ENCODE results near the gene MNT.

Gene MNT

DNA sequence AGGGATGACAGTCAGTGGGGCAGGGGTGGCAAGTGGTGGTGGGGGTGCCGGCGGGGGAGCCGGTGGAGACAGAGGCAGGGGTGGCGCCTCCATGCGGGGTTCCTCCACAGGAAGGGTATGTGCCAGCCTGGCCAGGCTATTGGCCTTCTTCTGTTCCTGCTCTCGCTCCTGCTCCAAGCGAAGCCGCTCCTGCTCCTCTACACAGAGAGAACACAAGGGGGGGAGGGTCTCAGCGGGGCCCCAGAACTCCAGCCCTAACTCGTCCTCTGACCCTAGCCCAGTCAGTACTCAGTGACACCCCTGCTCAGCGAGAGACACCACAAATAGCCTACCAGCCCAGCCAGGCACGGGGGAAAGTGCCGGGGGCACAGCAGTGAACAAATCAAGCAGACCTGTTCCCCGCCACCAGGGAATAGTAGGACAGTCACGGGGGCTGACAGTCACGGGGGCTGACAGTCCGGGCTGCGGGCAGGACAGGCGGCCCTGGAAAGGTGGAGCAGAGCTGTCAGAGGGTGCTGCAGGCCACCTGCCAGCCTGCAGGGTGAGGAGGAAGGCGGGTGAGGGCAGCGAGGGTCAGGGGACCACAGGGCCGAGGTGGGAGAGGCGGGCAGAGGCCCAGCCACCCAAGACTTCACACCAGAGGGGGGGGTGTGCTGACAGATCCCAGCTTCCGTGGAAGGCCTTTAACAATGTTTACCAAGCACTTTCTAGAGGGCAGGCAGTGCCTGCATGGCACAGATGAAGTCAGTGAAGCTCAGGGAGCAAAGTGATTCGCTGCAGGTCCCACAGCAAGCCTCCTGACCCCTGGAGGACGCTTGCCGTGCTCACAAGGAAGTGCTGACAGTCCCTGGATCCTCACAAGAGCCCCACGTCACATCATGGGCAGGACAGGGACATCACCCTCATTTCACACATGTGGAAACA lies 5.3 kb downstream of the MNT start:
- Histone ChIP-seq H3K9me3 (ENCODE audit: insufficient read depth, low read length) (no peaks in the 10 kb centered on the region), H3K36me3 (replicated peaks; ENCODE audit: low read depth, low read length) (no peaks in the 10 kb centered on the region), H3K4me1 (ENCODE audit: low read length) (peaks cover 32% of the 10 kb centered on the region), H3K27me3 (ENCODE audit: low read depth, low read length) (no peaks in the 10 kb centered on the region), H3K4me2 (ENCODE audit: low read length) (peak overlapping the region; percentile 82), H3K79me2 (ENCODE audit: low read length) (peaks cover 40% of the 10 kb centered on the region), H3K27ac (ENCODE audit: low read length) (no peak overlapping the region), H4K20me1 (ENCODE audit: insufficient read depth, low read length) (peaks cover 28% of the 10 kb centered on the region), H3K4me3 (ENCODE audit: low read length) (peak overlapping the region; percentile 74; the same call in 1 of the 2 replicates), H2AFZ (ENCODE audit: low read depth, low read length) (no peak overlapping the region), H3K9ac (ENCODE audit: low read length) (peak overlapping the region; percentile 54; the same call in 1 of the 2 replicates)
- TF ChIP-seq EZH2phosphoT487 (IDR thresholded peaks at IDR 0.05; ENCODE audit: low read depth) = no peak
- TF ChIP-seq, protein P1, sequence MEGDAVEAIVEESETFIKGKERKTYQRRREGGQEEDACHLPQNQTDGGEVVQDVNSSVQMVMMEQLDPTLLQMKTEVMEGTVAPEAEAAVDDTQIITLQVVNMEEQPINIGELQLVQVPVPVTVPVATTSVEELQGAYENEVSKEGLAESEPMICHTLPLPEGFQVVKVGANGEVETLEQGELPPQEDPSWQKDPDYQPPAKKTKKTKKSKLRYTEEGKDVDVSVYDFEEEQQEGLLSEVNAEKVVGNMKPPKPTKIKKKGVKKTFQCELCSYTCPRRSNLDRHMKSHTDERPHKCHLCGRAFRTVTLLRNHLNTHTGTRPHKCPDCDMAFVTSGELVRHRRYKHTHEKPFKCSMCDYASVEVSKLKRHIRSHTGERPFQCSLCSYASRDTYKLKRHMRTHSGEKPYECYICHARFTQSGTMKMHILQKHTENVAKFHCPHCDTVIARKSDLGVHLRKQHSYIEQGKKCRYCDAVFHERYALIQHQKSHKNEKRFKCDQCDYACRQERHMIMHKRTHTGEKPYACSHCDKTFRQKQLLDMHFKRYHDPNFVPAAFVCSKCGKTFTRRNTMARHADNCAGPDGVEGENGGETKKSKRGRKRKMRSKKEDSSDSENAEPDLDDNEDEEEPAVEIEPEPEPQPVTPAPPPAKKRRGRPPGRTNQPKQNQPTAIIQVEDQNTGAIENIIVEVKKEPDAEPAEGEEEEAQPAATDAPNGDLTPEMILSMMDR (IDR thresholded peaks at IDR 0.05; ENCODE audit: low read depth, low read length) = no peak

- Histone ChIP-seq H2AFZ (ENCODE audit: low read depth, low read length) (no peak overlapping the region), H3K79me2 (ENCODE audit: low read length) (peaks cover 35% of the 10 kb centered on the region), H3K36me3 (replicated peaks; ENCODE audit: low read depth, low read length) (no peaks in the 10 kb centered on the region), H3K9ac (ENCODE audit: low read length) (no peak overlapping the region), H3K27me3 (ENCODE audit: low read depth, low read length) (no peaks in the 10 kb centered on the region), H3K4me1 (ENCODE audit: low read length) (peaks cover 32% of the 10 kb centered on the region), H3K4me2 (ENCODE audit: low read length) (no peak overlapping the region), H3K4me3 (ENCODE audit: low read length) (no peak overlapping the region), H3K9me3 (ENCODE audit: insufficient read depth, low read length) (no peaks in the 10 kb centered on the region), H3K27ac (ENCODE audit: low read length) (no peak overlapping the region), H4K20me1 (ENCODE audit: insufficient read depth, low read length) (peaks cover 28% of the 10 kb centered on the region)
- TF ChIP-seq, protein P1 (IDR thresholded peaks at IDR 0.05; ENCODE audit: low read depth, low read length) = no peak
- TF ChIP-seq EZH2phosphoT487 (IDR thresholded peaks at IDR 0.05; ENCODE audit: low read depth) = no peak
Observed at GRCh38 chr17:2394775-2395201, 6.1 kb downstream of the MNT start.

DNA sequence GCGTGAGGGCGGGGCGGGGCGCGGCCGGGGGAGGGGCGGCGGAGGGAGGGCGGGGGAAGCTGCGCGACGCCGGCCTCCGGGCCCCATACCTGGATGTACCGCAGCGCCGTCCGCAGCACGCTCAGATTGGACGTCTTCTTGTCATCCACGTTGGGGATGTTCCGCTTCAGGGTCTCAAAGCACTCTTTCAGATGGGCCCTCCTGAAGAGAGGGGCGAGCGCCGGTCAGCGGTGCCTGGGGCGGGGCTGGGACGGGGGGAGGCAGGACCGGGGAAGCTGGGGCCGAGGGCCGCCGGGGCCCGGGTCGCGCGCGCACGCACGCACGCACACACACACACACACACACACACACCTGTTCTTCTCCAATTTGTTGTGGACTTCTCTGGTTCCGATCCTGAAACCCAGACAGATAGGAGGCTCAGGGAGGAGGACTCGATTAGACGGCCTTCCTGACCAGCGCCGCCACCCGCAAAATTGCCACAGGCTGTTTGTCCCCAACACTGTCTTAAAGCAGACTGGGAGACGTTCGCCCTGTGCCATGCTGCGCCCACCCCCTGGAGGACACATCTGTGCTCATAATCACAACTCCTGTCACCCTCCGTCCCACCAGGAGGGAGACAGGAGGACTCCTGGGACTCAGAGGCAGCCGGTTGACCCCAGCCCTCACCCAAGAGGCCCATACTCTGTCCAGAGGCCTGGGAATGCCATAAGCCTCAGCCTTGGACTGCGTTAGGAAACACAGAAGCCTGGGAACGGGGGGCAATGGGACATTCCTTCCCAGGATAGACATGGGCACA lies 6.7 kb downstream of the MNT start:
- H2AFZ ChIP-seq (ENCODE audit: low read depth, low read length) = no peak overlapping the region
- no peaks in the 10 kb centered on the region for H3K36me3 ChIP-seq (replicated peaks; ENCODE audit: low read depth, low read length)
- peaks cover 33% of the 10 kb centered on the region for H3K79me2 ChIP-seq (ENCODE audit: low read length)
- no peaks in the 10 kb centered on the region for H3K27me3 ChIP-seq (ENCODE audit: low read depth, low read length)
- TF ChIP-seq, protein P1 (IDR thresholded peaks at IDR 0.05; ENCODE audit: low read depth, low read length) = no peak
- no peak for TF ChIP-seq EZH2phosphoT487 (IDR thresholded peaks at IDR 0.05; ENCODE audit: low read depth)
- H3K9me3 ChIP-seq (ENCODE audit: insufficient read depth, low read length) = no peaks in the 10 kb centered on the region
- H3K27ac ChIP-seq (ENCODE audit: low read length) = no peak overlapping the region
- H4K20me1 ChIP-seq (ENCODE audit: insufficient read depth, low read length) = peaks cover 27% of the 10 kb centered on the region
- peak overlapping the region; percentile 30; the same call in 1 of the 2 replicates for H3K9ac ChIP-seq (ENCODE audit: low read length)
- H3K4me3 ChIP-seq (ENCODE audit: low read length) = peak overlapping the region; percentile 76
- peak overlapping the region; percentile 80 for H3K4me2 ChIP-seq (ENCODE audit: low read length)
- H3K4me1 ChIP-seq (ENCODE audit: low read length) = peaks cover 30% of the 10 kb centered on the region
